A673 (cell line): ENCODE results near the gene CDC37L1. TPM values are rescaled to one million over a fixed set of nuclear protein-coding genes. Genes with fewer than 3 reads are reported as not detected.

Experiments used
- Bru-seq: library from RNA; stranded (reverse); fragments of 400-500 nt; gene quantifications from one replicate; lab custom pipeline; 2021; lab: Mats Ljungman, UMichigan
- BruChase-seq, 2 experiments: library from RNA; stranded (reverse); fragments of 400-500 nt; gene quantifications; one replicate each; lab custom pipeline; 2021; lab: Mats Ljungman, UMichigan
- BruUV-seq: library from RNA; stranded (reverse); fragments of 400-500 nt; replicated peaks from 2 replicates; lab custom pipeline; 2021; lab: Mats Ljungman, UMichigan
- CTCF ChIA-PET: fragments of 300-600 bp; sonication (Branson Sonifier 250); formaldehyde crosslinking; loops from one replicate; lab custom pipeline; 2022; ENCODE audit warnings: antibody characterized with exemption; lab: Charles Lee
- POLR2A ChIA-PET: fragments of 300-600 bp; sonication (Branson Sonifier 250); formaldehyde crosslinking; loops from one replicate; lab custom pipeline; 2022; ENCODE audit warnings: antibody characterized with exemption; ENCODE audit not compliant: low non-redundant PET; lab: Charles Lee
- DNase-seq: peaks from one replicate; pipeline ENCODE4 v3.0.0-alpha.2; 2015; ENCODE audit warnings: low spot score
- H3K27ac ChIP-seq: fragments of 200-600 bp; sonication (generic); 2 replicates; pipeline ENCODE4 v1.5.1; 2016; ENCODE audit warnings: mixed run types, low read depth, mild to moderate bottlenecking, mixed read lengths, antibody characterized with exemption, low read length; ENCODE audit not compliant: poor library complexity, severe bottlenecking
- H3K27me3 ChIP-seq: fragments of 200-600 bp; sonication (generic); replicated peaks from 2 replicates; pipeline ENCODE4 v1.6.1; 2017; ENCODE audit warnings: mixed run types, low read depth, mild to moderate bottlenecking, mixed read lengths, antibody characterized with exemption, low read length; ENCODE audit not compliant: insufficient read depth, poor library complexity
- H3K36me3 ChIP-seq: fragments of 200-600 bp; sonication (generic); 2 replicates; pipeline ENCODE4 v1.6.1; 2016; ENCODE audit warnings: mixed run types, mild to moderate bottlenecking, mixed read lengths, antibody characterized with exemption, low read length; ENCODE audit not compliant: insufficient read depth, poor library complexity, severe bottlenecking
- H3K4me1 ChIP-seq: fragments of 200-600 bp; sonication (generic); 2 replicates; pipeline ENCODE4 v1.6.1; 2017; ENCODE audit warnings: mixed run types, mild to moderate bottlenecking, mixed read lengths, antibody characterized with exemption, low read length; ENCODE audit not compliant: insufficient read depth, poor library complexity, severe bottlenecking
- H3K4me3 ChIP-seq: fragments of 200-600 bp; sonication (generic); 2 replicates; pipeline ENCODE4 v1.5.1; 2016; ENCODE audit warnings: low read depth, mixed run types, mild to moderate bottlenecking, mixed read lengths, low read length; ENCODE audit not compliant: poor library complexity, severe bottlenecking
- H3K9me3 ChIP-seq: fragments of 200-600 bp; sonication (generic); 2 replicates; pipeline ENCODE4 v1.6.1; 2016; ENCODE audit warnings: mixed run types, low read depth, mild to moderate bottlenecking, mixed read lengths, antibody characterized with exemption, low read length; ENCODE audit not compliant: poor library complexity, severe bottlenecking
- CTCF ChIP-seq: fragments of 300-800, 200-600 bp; sonication (generic); conservative IDR thresholded peaks from 2 replicates; pipeline ENCODE4 v1.5.1; 2017; ENCODE audit warnings: low read depth, mild to moderate bottlenecking, antibody characterized with exemption, low read length, moderate library complexity, mixed read lengths
- EZH2 ChIP-seq: fragments of 200-600 bp; sonication (generic); IDR thresholded peaks from 2 replicates; pipeline ENCODE4 v1.6.1; 2017; ENCODE audit warnings: borderline replicate concordance, low read depth, mild to moderate bottlenecking, mixed read lengths, antibody characterized with exemption, low read length; ENCODE audit not compliant: poor library complexity, severe bottlenecking
- intact Hi-C: fragments of 100-400 bp; cut with micrococcal nuclease; formaldehyde crosslinking; loops from one replicate; pipeline ENCODE4 v1.10.0; 2022; ENCODE audit not compliant: unreplicated experiment
- long read RNA-seq: library from polyadenylated mRNA; stranded (forward); transcript quantifications from one replicate; pipeline ENCODE4 v2.0.0, GENCODE V29; 2022
- total RNA-seq: library from RNA; stranded (reverse); gene quantifications from 2 replicates; pipeline ENCODE4 v1.2.3, GENCODE V29; 2021

Gene CDC37L1
- total RNA-seq (26.8 and 28.7 TPM in 2 replicates), Bru-seq, nascent RNA (percentile 92 among the genes with signal in this experiment), BruChase-seq, experiment 1, labeled RNA remaining after a 2-hour chase (percentile 79 among the genes with signal in this experiment), BruChase-seq, experiment 2, labeled RNA remaining after a 6-hour chase (percentile 56 among the genes with signal in this experiment)
- long read RNA-seq, transcript CDC37L1-201 (7 exons, 3,502 nt) = major isoform, 37 of 49 reads
- long read RNA-seq, partial matches to known transcripts = 3 of 49 reads
- long read RNA-seq, other reads (novel, unspliced or antisense) = 8 of 49 reads

- BruUV-seq = no TSS peak
- CTCF ChIA-PET = interaction anchor here (0.7 kb wide), 1 partner anchor 1151 kb away, joined by 5 read pairs; no protein-coding TSS in a partner anchor
- POLR2A ChIA-PET = interaction anchor here (1.0 kb wide), 2 partner anchors 14 to 23 kb away, joined by 3 to 10 read pairs; no protein-coding TSS in a partner anchor
Measured at GRCh38 chr9:4679268-4680172, at the start of gene CDC37L1. Gene CDC37L1 (plus strand): TSS chr9:4679569. CDS start chr9:4679768, 199 bp downstream.

GRCh38 chr9:4630836-4631235 lies 48.5 kb upstream of the CDC37L1 start:
- ChIA-PET CTCF (no interaction called here), POLR2A (no interaction called here)
- no TSS peak for BruUV-seq
- Histone ChIP-seq H3K9me3 (no peaks in the 10 kb centered on the region), H3K27me3 (no peaks in the 10 kb centered on the region), H3K27ac (peak overlapping the region; percentile 86), H3K4me1 (peaks cover 43% of the 10 kb centered on the region), H3K4me3 (no peak overlapping the region), H3K36me3 (peaks cover 6% of the 10 kb centered on the region)
- peak; percentile 97 for DNase-seq
- intact Hi-C loops = loop anchor here (1.0 kb wide), 1 partner anchor 25 kb away; no protein-coding TSS in a partner anchor
- TF ChIP-seq CTCF (no peak), EZH2 (no peak)

More at GRCh38 chr9:4679268-4680172, at the start of gene CDC37L1:
- TF ChIP-seq CTCF = peak; percentile 63
- no peak for TF ChIP-seq EZH2
- DNase-seq = peak; percentile 98
- Histone ChIP-seq H3K4me3 (peak within 1 kb of the TSS; percentile 83), H3K36me3 (peaks cover 3% of the 10 kb centered on the region), H3K9me3 (no peaks in the 10 kb centered on the region), H3K27ac (peak within 1 kb of the TSS; percentile 98), H3K4me1 (peaks cover 20% of the 10 kb centered on the region), H3K27me3 (no peaks in the 10 kb centered on the region)
- intact Hi-C loops = loop anchor here (1.0 kb wide), 1 partner anchor 17 kb away; the partner anchor contains the start of gene PLPP6

GRCh38 chr9:4638968-4639367 lies 40.4 kb upstream of the CDC37L1 start:
- intact Hi-C loops = loop anchor here (5.0 kb wide), 1 partner anchor 147 kb away; the partner anchor contains the start of gene SLC1A1
- Histone ChIP-seq H3K36me3 (no peaks in the 10 kb centered on the region), H3K4me1 (peaks cover 12% of the 10 kb centered on the region), H3K27ac (peak overlapping the region; percentile 14), H3K27me3 (no peaks in the 10 kb centered on the region), H3K9me3 (no peaks in the 10 kb centered on the region), H3K4me3 (no peak overlapping the region)
- no TSS peak for BruUV-seq
- POLR2A ChIA-PET = no interaction called here
- TF ChIP-seq EZH2 = no peak
- TF ChIP-seq CTCF = no peak
- no peak for DNase-seq
- CTCF ChIA-PET = interaction anchor here (1.4 to 1.6 kb wide), 2 partner anchors 34 to 256 kb away, joined by 5 to 11 read pairs; no protein-coding TSS in a partner anchor
